HL-60 (cell line): ENCODE measurements around the gene ITGB5.

ENCODE experiments used
- DNase-seq, 2 experiments: peaks; one replicate each; pipeline ENCODE4 v3.0.0-alpha.2; 2010 to 2020; ENCODE audit warnings: low read depth in 1 of 2, low spot score in 1 of 2
- H3K27ac ChIP-seq: fragments of 250-450 bp; sonication (Bioruptor Pico); replicated peaks from 2 replicates; pipeline ENCODE4 v1.5.1; 2020; ENCODE audit warnings: mild to moderate bottlenecking, moderate library complexity
- H3K27me3 ChIP-seq: fragments of 250-450 bp; sonication (Bioruptor Pico); 2 replicates; pipeline ENCODE4 v1.5.1; 2021; ENCODE audit warnings: mild to moderate bottlenecking, moderate library complexity; ENCODE audit not compliant: insufficient read depth, poor library complexity, severe bottlenecking
- H3K4me3 ChIP-seq: replicated peaks from 2 replicates; pipeline ENCODE4 v1.5.1; 2011; ENCODE audit warnings: mild to moderate bottlenecking, control low read depth, low read length; ENCODE audit not compliant: insufficient read depth
- GABPA ChIP-seq: IDR thresholded peaks from 2 replicates; pipeline ENCODE4 v1.6.1; 2012; ENCODE audit warnings: low read depth
- POLR2AphosphoS5 ChIP-seq: IDR thresholded peaks from 2 replicates; pipeline ENCODE4 v1.6.1; 2012; ENCODE audit warnings: low read depth
- REST ChIP-seq: IDR thresholded peaks from 2 replicates; pipeline ENCODE4 v1.6.1; 2012; ENCODE audit warnings: low read depth; ENCODE audit not compliant: insufficient replicate concordance
- SPI1 ChIP-seq: IDR thresholded peaks from 2 replicates; pipeline ENCODE4 v1.6.1; 2012; ENCODE audit warnings: low read depth, mild to moderate bottlenecking, borderline replicate concordance
- TF ChIP-seq, protein P1 (sequence below): IDR thresholded peaks from one replicate; pipeline ENCODE4 v1.5.1; 2011; ENCODE audit warnings: low read length, control low read depth, inconsistent platforms; ENCODE audit not compliant: insufficient read depth

ITGB5 gene

GRCh38 chr3:124903896-124904834 is 17.0 kb upstream of the ITGB5 start:
- Histone ChIP-seq H3K27ac (no peak overlapping the region), H3K4me3 (no peak overlapping the region), H3K27me3 (no peaks in the 10 kb centered on the region)
- TF ChIP-seq SPI1, result no peak
- no peak for TF ChIP-seq GABPA
- TF ChIP-seq, protein P1, sequence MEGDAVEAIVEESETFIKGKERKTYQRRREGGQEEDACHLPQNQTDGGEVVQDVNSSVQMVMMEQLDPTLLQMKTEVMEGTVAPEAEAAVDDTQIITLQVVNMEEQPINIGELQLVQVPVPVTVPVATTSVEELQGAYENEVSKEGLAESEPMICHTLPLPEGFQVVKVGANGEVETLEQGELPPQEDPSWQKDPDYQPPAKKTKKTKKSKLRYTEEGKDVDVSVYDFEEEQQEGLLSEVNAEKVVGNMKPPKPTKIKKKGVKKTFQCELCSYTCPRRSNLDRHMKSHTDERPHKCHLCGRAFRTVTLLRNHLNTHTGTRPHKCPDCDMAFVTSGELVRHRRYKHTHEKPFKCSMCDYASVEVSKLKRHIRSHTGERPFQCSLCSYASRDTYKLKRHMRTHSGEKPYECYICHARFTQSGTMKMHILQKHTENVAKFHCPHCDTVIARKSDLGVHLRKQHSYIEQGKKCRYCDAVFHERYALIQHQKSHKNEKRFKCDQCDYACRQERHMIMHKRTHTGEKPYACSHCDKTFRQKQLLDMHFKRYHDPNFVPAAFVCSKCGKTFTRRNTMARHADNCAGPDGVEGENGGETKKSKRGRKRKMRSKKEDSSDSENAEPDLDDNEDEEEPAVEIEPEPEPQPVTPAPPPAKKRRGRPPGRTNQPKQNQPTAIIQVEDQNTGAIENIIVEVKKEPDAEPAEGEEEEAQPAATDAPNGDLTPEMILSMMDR, result no peak
- no peak for TF ChIP-seq POLR2AphosphoS5
- TF ChIP-seq REST, result no peak
- DNase-seq, result no peak

GRCh38 chr3:124896824-124897526 is 9.8 kb upstream of the ITGB5 start:
- peaks cover 2% of the 10 kb centered on the region for H3K27me3 ChIP-seq
- H3K4me3 ChIP-seq, result no peak overlapping the region
- H3K27ac ChIP-seq, result no peak overlapping the region
- TF ChIP-seq SPI1 (no peak), GABPA (no peak), POLR2AphosphoS5 (no peak), REST (no peak)
- TF ChIP-seq, protein P1, result no peak
- no peak for DNase-seq

GRCh38 chr3:124895756-124896155 is 8.6 kb upstream of the ITGB5 start:
- no peak for DNase-seq
- H3K27ac ChIP-seq, result no peak overlapping the region
- H3K27me3 ChIP-seq, result peaks cover 2% of the 10 kb centered on the region
- no peak overlapping the region for H3K4me3 ChIP-seq
- TF ChIP-seq GABPA (no peak), POLR2AphosphoS5 (no peak), REST (no peak), SPI1 (no peak)
- TF ChIP-seq, protein P1, result no peak
